Stomach smooth muscle (tissue), 2 donors: Measurements from ENCODE around the gene UQCRH.

Experiments used
- H3K27ac ChIP-seq: one replicate; pipeline ENCODE4 v1.7.0; 2013; ENCODE audit warnings: mild to moderate bottlenecking, low read length, inconsistent platforms
- H3K27me3 ChIP-seq, 2 donors: one replicate each; pipeline ENCODE4 v1.7.0; 2013; ENCODE audit warnings: low read length in 2 of 2; ENCODE audit not compliant: insufficient read depth in 2 of 2, control insufficient read depth in 1 of 2
- H3K36me3 ChIP-seq, 2 donors: one replicate each; pipeline ENCODE4 v1.7.0; 2013; ENCODE audit warnings: low read length in 2 of 2; ENCODE audit not compliant: control insufficient read depth in 2 of 2, insufficient read depth in 2 of 2
- H3K4me1 ChIP-seq: one replicate; pipeline ENCODE4 v1.7.0; 2013; ENCODE audit warnings: low read length; ENCODE audit not compliant: control insufficient read depth, insufficient read depth
- H3K4me3 ChIP-seq, 2 donors: one replicate each; pipeline ENCODE4 v1.7.0; 2013; ENCODE audit warnings: low read length in 2 of 2
- H3K9ac ChIP-seq, 2 donors: one replicate each; pipeline ENCODE4 v1.7.0; 2013; ENCODE audit warnings: low read length in 2 of 2, mild to moderate bottlenecking in 1 of 2
- H3K9me3 ChIP-seq, 2 donors: one replicate each; pipeline ENCODE4 v1.7.0; 2013; ENCODE audit warnings: low read length in 2 of 2; ENCODE audit not compliant: control insufficient read depth in 2 of 2
- donor health status: healthy.
- donor health status: Pancreatic carcinoma.

Gene UQCRH

DNA sequence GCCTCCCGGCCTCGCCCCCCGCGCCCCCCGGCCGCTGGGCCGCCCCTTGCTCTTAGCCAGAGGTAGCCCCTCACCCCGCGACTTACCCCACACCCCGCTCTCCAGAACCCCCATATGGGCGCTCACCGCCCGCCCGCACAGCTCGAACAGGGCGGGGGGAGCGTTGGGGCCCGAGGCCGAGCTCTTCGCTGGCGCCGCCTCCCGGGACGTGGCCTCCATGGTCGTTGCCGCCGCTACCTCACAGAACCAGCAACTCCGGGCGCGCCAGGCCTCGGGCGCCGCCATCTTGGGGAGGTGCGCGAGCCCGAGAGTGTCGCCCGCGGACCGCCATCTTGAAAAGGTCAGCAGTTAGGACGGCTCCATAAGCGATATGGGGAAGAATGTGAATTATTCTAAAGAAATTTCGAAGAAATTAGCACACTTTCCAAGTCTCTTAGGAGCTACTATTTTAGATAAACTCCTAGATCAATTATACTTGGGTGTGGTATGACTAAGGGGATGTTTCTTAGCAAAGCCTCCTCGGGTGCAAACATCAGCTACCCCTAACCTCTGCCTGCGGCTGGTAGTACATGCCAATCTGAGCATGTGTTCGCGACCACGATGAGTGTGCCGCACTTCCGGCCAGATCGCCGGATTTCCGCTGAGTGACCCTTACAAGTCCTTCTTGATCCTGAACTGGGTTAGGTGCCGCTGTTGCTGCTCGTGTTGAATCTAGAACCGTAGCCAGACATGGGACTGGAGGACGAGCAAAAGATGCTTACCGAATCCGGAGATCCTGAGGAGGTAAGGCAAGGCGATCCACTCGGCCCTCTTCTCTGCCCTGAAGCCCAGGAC, at the start of gene UQCRH, which contains the start of gene LRRC41:
TSS of gene UQCRH (plus strand) at position 661 of the 834 bp plus-strand sequence. CDS start at position 730, 69 bp downstream.
TSS of gene LRRC41 (minus strand) at position 579 of the 834 bp plus-strand sequence. CDS start at position 285, 294 bp downstream.
- no peaks in the 10 kb centered on the region for H3K27me3 ChIP-seq
- H3K9ac ChIP-seq: peak within 1 kb of the TSS; percentile 98
- peak within 1 kb of the TSS; percentile 98 for H3K27ac ChIP-seq
- peaks cover 0 to 4% of the 10 kb centered on the region in 2 donors for H3K36me3 ChIP-seq
- H3K4me3 ChIP-seq: peak within 1 kb of the TSS; percentile 91 to 96
- no peaks in the 10 kb centered on the region for H3K9me3 ChIP-seq
- H3K4me1 ChIP-seq: peaks cover 35% of the 10 kb centered on the region

DNA sequence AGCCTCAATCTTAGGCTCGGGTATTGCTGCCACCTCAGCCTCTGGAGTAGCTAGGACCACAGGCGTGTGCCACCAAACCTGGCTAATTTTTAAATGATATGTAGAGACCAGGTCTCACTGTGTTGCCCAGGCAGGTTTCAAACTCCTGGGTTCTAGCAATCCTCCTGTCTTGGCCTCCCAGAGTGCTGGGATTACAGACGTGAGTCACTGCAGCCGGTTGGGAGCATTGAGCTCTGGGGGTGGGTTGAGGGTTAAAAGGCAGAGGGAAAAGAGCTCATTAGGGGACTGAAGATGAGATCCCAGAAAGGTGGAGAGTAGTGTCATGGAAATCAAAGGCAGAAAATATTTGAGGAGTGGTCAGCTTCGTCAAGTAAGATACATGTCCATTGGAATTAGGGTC, 48.8 kb upstream of the UQCRH start:
- H3K9ac ChIP-seq: no peak overlapping the region
- no peaks in the 10 kb centered on the region for H3K4me1 ChIP-seq
- H3K4me3 ChIP-seq: no peak overlapping the region
- no peaks in the 10 kb centered on the region for H3K36me3 ChIP-seq
- no peaks in the 10 kb centered on the region for H3K27me3 ChIP-seq
- no peaks in the 10 kb centered on the region for H3K9me3 ChIP-seq
- no peak overlapping the region for H3K27ac ChIP-seq

GRCh38 chr1:46256523-46256922, 47.0 kb upstream of the UQCRH start:
- H3K27ac ChIP-seq: no peak overlapping the region
- H3K9ac ChIP-seq: no peak overlapping the region
- H3K9me3 ChIP-seq: no peaks in the 10 kb centered on the region
- H3K4me1 ChIP-seq: no peaks in the 10 kb centered on the region
- H3K36me3 ChIP-seq: no peaks in the 10 kb centered on the region
- H3K27me3 ChIP-seq: no peaks in the 10 kb centered on the region
- no peak overlapping the region for H3K4me3 ChIP-seq

GRCh38 chr1:46262508-46262907, 41.0 kb upstream of the UQCRH start:
- Histone ChIP-seq H3K4me1 (no peaks in the 10 kb centered on the region), H3K27me3 (no peaks in the 10 kb centered on the region), H3K9ac (no peak overlapping the region), H3K4me3 (no peak overlapping the region), H3K9me3 (no peaks in the 10 kb centered on the region), H3K36me3 (no peaks in the 10 kb centered on the region), H3K27ac (no peak overlapping the region)

DNA sequence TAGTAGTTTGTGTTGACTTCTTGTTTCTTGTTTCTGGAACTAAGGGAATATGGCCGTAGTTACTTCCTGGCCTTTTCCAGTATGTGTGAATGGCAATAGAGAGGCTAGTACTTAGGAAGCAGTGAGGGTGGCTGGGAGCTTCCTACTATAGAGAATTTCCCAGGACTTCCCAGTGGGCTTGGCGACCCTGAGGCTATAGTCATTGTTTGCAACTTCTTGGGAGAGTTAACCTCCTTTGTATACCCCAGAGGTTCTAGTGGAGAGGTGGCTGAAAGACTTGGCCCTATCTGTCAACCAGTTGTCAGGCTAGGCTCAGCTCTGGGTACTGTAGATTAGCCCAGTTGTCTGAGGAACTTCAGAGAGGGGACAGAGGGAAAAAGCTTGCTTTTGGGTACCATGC, 40.4 kb upstream of the UQCRH start:
- no peaks in the 10 kb centered on the region for H3K36me3 ChIP-seq
- H3K4me3 ChIP-seq: no peak overlapping the region
- H3K9me3 ChIP-seq: no peaks in the 10 kb centered on the region
- H3K27me3 ChIP-seq: no peaks in the 10 kb centered on the region
- no peaks in the 10 kb centered on the region for H3K4me1 ChIP-seq
- no peak overlapping the region for H3K27ac ChIP-seq
- H3K9ac ChIP-seq: no peak overlapping the region

DNA sequence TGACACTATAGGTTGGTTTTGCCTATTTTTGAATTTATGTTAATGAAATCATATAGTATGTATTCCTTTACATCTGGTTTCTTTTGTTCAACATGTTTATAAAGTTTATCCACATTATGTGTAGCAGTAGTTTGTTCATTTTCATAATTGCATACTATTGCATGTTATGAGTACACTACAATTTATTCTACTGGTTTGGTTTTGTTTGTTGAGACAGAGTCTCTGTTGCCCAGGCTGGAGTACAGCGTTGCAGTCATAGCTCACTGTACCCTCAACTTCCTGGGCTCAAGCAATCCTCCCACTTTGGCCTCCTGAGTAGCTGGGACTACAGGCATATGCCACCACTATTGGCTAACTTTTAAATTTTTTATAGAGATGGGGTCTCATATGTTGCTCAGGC, 34.9 kb upstream of the UQCRH start:
- no peaks in the 10 kb centered on the region for H3K4me1 ChIP-seq
- H3K9me3 ChIP-seq: no peaks in the 10 kb centered on the region
- no peaks in the 10 kb centered on the region for H3K27me3 ChIP-seq
- no peak overlapping the region for H3K27ac ChIP-seq
- no peak overlapping the region for H3K4me3 ChIP-seq
- no peak overlapping the region for H3K9ac ChIP-seq
- H3K36me3 ChIP-seq: no peaks in the 10 kb centered on the region

DNA sequence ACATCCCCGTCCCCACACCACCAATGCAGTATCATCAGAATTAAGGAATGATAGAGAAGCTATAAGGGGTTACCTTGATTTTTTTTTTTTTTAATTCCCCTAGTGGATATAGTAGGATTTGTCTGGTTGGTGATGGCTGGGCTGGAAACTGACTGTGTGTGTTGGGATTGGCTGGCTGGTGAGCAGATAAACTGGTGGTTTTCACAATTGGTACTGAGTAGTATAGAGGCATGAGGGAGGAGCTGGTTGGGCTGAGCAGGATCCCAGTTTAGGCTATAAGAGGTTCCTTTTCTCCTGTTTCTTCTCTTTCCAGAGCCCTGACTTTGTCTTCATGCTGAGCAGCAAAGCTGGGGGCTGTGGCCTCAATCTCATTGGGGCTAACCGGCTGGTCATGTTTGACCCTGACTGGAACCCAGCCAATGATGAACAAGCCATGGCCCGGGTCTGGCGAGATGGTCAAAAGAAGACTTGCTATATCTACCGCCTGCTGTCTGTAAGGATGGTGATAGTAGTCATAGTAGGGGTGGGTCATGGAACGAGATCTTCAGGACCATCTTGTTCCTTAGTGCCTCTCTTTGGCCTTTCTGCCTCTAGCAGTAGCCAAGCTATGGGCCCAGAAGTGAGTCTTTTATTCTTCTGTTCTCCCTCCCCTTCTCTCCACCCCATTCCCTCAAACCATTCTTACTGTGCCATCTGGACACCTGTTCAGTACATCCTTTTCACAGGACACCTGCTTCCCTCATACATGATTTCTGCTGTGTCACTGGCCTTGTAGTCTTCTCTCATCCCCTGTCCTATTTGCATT, 29.1 kb upstream of the UQCRH start:
- Histone ChIP-seq H3K27me3 (no peaks in the 10 kb centered on the region), H3K4me1 (no peaks in the 10 kb centered on the region), H3K9ac (no peak overlapping the region), H3K4me3 (no peak overlapping the region), H3K9me3 (no peaks in the 10 kb centered on the region), H3K27ac (no peak overlapping the region), H3K36me3 (peaks cover 0 to 14% of the 10 kb centered on the region in 2 donors)

DNA sequence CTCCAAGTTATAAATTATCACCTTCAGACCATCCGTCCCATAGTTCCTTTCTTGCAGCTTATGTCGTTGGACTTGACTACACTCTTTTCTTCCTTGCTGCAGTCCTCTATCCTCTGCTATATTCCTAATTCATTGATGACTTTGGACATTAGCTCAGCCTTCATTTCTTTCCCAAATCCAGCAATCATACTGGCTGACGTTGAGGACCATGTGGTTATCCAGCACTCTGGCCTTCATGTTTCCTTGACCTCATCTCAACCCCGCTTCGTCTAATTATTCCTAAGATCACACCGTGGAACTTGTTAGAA, 28.5 kb upstream of the UQCRH start:
- H3K9me3 ChIP-seq: no peaks in the 10 kb centered on the region
- H3K4me3 ChIP-seq: no peak overlapping the region
- H3K36me3 ChIP-seq: peaks cover 1 to 17% of the 10 kb centered on the region in 2 donors
- H3K27me3 ChIP-seq: no peaks in the 10 kb centered on the region
- no peaks in the 10 kb centered on the region for H3K4me1 ChIP-seq
- no peak overlapping the region for H3K27ac ChIP-seq
- H3K9ac ChIP-seq: no peak overlapping the region

- Histone ChIP-seq H3K36me3 (peaks cover 11 to 33% of the 10 kb centered on the region in 2 donors), H3K27me3 (no peaks in the 10 kb centered on the region), H3K4me1 (no peaks in the 10 kb centered on the region), H3K9ac (no peak overlapping the region), H3K9me3 (no peaks in the 10 kb centered on the region), H3K4me3 (no peak overlapping the region), H3K27ac (no peak overlapping the region)
Observed at GRCh38 chr1:46277658-46278373, 25.7 kb upstream of the UQCRH start.

DNA sequence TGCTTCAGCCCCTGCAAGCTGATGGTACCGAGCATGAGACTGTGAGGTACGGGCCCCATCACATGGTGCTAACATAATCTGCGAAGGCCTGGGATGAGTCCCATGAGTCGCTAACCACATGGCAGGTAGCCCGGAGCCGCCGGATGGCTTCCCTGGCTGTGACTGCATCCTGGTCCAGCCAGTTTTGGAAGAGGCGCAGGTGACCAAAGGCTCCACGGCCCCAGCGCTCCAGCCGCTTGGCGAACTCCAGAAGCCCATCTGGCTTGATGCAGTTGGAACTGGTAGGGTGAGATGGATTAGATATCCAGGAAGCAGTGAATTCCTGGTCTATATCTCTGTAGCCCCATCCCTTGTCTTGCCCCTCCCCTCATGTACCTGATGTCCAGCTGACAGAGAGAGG, 24.7 kb upstream of the UQCRH start:
- Histone ChIP-seq H3K9me3 (no peaks in the 10 kb centered on the region), H3K36me3 (peaks cover 11 to 36% of the 10 kb centered on the region in 2 donors), H3K9ac (no peak overlapping the region), H3K27ac (no peak overlapping the region), H3K4me3 (no peak overlapping the region), H3K4me1 (no peaks in the 10 kb centered on the region), H3K27me3 (no peaks in the 10 kb centered on the region)
